CD4-positive, alpha-beta T cell treated with Interleukin-4 for 4 hours (primary cell): ENCODE measurements around the gene ARHGAP36.

Experiments
- DNase-seq: peaks from one replicate; pipeline ENCODE4 v3.0.0-alpha.2; 2020

The ARHGAP36 gene

GRCh38 chrX:131058136-131058868 lies at the start of gene ARHGAP36:
ARHGAP36 (plus strand) TSS chrX:131058346; CDS start chrX:131081666, 23,320 bp downstream.
- DNase-seq: no peak

- no peak for DNase-seq
Observed at GRCh38 chrX:131010186-131010585, 48.0 kb upstream of the ARHGAP36 start.

- DNase-seq: no peak
Observed at GRCh38 chrX:131025336-131025735, 32.8 kb upstream of the ARHGAP36 start.

GRCh38 chrX:131032354-131033230 lies 25.6 kb upstream of the ARHGAP36 start:
- DNase-seq: no peak

- no peak for DNase-seq
Observed at GRCh38 chrX:131034063-131034462, 24.1 kb upstream of the ARHGAP36 start.

- no peak for DNase-seq
Observed at GRCh38 chrX:131040781-131041180, 17.4 kb upstream of the ARHGAP36 start.

GRCh38 chrX:131041667-131042066 lies 16.5 kb upstream of the ARHGAP36 start:
- no peak for DNase-seq

GRCh38 chrX:131045726-131046125 lies 12.4 kb upstream of the ARHGAP36 start:
- no peak for DNase-seq

GRCh38 chrX:131046596-131046995 lies 11.6 kb upstream of the ARHGAP36 start:
- no peak for DNase-seq

GRCh38 chrX:131047180-131047579 lies 11.0 kb upstream of the ARHGAP36 start:
- no peak for DNase-seq

GRCh38 chrX:131053076-131053475 lies 5.1 kb upstream of the ARHGAP36 start:
- DNase-seq: no peak

- no peak for DNase-seq
Observed at GRCh38 chrX:131054906-131055305, 3.2 kb upstream of the ARHGAP36 start.

GRCh38 chrX:131057706-131058105 lies 440 bp upstream of the ARHGAP36 start:
- DNase-seq: no peak

- DNase-seq: no peak
Observed at GRCh38 chrX:131059246-131059645, 1.1 kb downstream of the ARHGAP36 start.

- DNase-seq: no peak
Observed at GRCh38 chrX:131060147-131060546, 2.0 kb downstream of the ARHGAP36 start.

GRCh38 chrX:131061306-131061705 lies 3.2 kb downstream of the ARHGAP36 start:
- no peak for DNase-seq

GRCh38 chrX:131063613-131064012 lies 5.5 kb downstream of the ARHGAP36 start:
- no peak for DNase-seq

- DNase-seq: no peak
Observed at GRCh38 chrX:131066237-131066636, 8.1 kb downstream of the ARHGAP36 start.

- no peak for DNase-seq
Observed at GRCh38 chrX:131067216-131067615, 9.1 kb downstream of the ARHGAP36 start.

- no peak for DNase-seq
Observed at GRCh38 chrX:131067846-131068745, 9.9 kb downstream of the ARHGAP36 start.

GRCh38 chrX:131068945-131069719 lies 11.0 kb downstream of the ARHGAP36 start:
- no peak for DNase-seq
